HepG2 (cell line): ENCODE measurements around the gene MTA1. TPM values are rescaled to one million over a fixed set of nuclear protein-coding genes. Genes with fewer than 3 reads are reported as not detected.

Experiments used
- ATAC-seq: fragments of 200-7000 bp; cut with Tn5 transposase; 3 replicates; pipeline ENCODE4 v1.9.1; 2020; ENCODE audit warnings: mild to moderate bottlenecking, moderate library complexity
- BruUV-seq: library from RNA; stranded (reverse); fragments of 400-500 nt; replicated peaks from 2 replicates; lab custom pipeline; 2021; lab: Mats Ljungman, UMichigan
- CTCF ChIA-PET: fragments of 300-600 bp; formaldehyde crosslinking; extraction: SDS; loops from one replicate; lab custom pipeline; 2021; ENCODE audit warnings: low total read pairs, inconsistent platforms, low intra/inter-chr PET ratio; lab: Yijun Ruan, JAX
- POLR2A ChIA-PET: fragments of 350-600 bp; sonication (Branson Sonifier 250); formaldehyde crosslinking; loops from one replicate; lab custom pipeline; 2020; ENCODE audit warnings: antibody characterized with exemption, inconsistent platforms; lab: Yijun Ruan, JAX
- DNase-seq: peaks from one replicate; pipeline ENCODE4 v3.0.0-alpha.2; 2015; ENCODE audit warnings: low spot score
- FAIRE-seq: peaks from 3 replicates; lab custom pipeline; 2011; peaks lifted over from hg19 to GRCh38; lab: Jason Lieb, UNC
- H2AFZ ChIP-seq: one replicate; pipeline ENCODE4 v1.6.1; 2011; ENCODE audit warnings: low read length, inconsistent platforms
- H3K27ac ChIP-seq: fragments of 300-600 bp; 3 replicates; pipeline ENCODE4 v1.8.0; 2011; ENCODE audit warnings: mixed run types, mild to moderate bottlenecking, mixed read lengths, low read length, inconsistent platforms; ENCODE audit not compliant: insufficient read depth; ENCODE audit errors: extremely low read length
- H3K27me3 ChIP-seq, 2 experiments: fragments of 200-600 bp in 1 of 2; 2 replicates in 1 of 2; 3 replicates in 1 of 2; pipeline versions ENCODE4 v1.6.0 to v1.8.0; 2011; ENCODE audit warnings: low read length in 2 of 2, mild to moderate bottlenecking in 2 of 2, moderate library complexity in 2 of 2, inconsistent platforms in 1 of 2; ENCODE audit not compliant: insufficient read depth in 2 of 2, control insufficient read depth in 1 of 2
- H3K36me3 ChIP-seq, 2 experiments: fragments of 200-600 bp in 1 of 2; replicated peaks in 1 of 2; 2 replicates in 1 of 2; 3 replicates in 1 of 2; pipeline versions ENCODE4 v1.5.1 to v1.8.0; 2011; ENCODE audit warnings: low read length in 2 of 2, inconsistent platforms in 1 of 2; ENCODE audit not compliant: insufficient read depth in 2 of 2, control insufficient read depth in 1 of 2
- H3K4me1 ChIP-seq: 2 replicates; pipeline ENCODE4 v1.5.1; 2012; ENCODE audit warnings: low read length, inconsistent platforms; ENCODE audit not compliant: insufficient read depth
- H3K4me2 ChIP-seq: 2 replicates; pipeline ENCODE4 v1.6.0; 2011; ENCODE audit warnings: low read depth, low read length, inconsistent platforms
- H3K4me3 ChIP-seq, 3 experiments: fragments of 200-600 bp in 1 of 3; sonication (generic), shearing (Covaris generic) in 1 of 3; replicated peaks in 1 of 3; 2 replicates each; pipeline ENCODE4 v1.5.1; 2011 to 2016; ENCODE audit warnings: low read length in 3 of 3, inconsistent platforms in 2 of 3, low read depth in 2 of 3, mild to moderate bottlenecking in 2 of 3, control low read depth in 1 of 3, mixed read lengths in 1 of 3; ENCODE audit not compliant: insufficient read depth in 1 of 3
- H3K79me2 ChIP-seq: one replicate; pipeline ENCODE4 v1.6.1; 2011; ENCODE audit warnings: low read length, inconsistent platforms; ENCODE audit not compliant: insufficient read depth
- H3K9ac ChIP-seq: 2 replicates; pipeline ENCODE4 v1.6.0; 2011; ENCODE audit warnings: mild to moderate bottlenecking, low read depth, low read length, inconsistent platforms; ENCODE audit not compliant: insufficient read depth
- H3K9me3 ChIP-seq: 2 replicates; pipeline ENCODE4 v1.5.1; 2012; ENCODE audit warnings: mild to moderate bottlenecking, low read length
- H4K20me1 ChIP-seq: 2 replicates; pipeline ENCODE4 v1.6.0; 2011; ENCODE audit warnings: inconsistent platforms, mild to moderate bottlenecking, low read length, moderate library complexity; ENCODE audit not compliant: insufficient read depth
- CC2D1A ChIP-seq: sonication (generic); formaldehyde crosslinking; IDR thresholded peaks from 2 replicates; pipeline ENCODE4 v1.8.1; 2023; ENCODE audit warnings: mild to moderate bottlenecking, missing genetic modification reagents
- ETV6 ChIP-seq: sonication (generic); formaldehyde crosslinking; conservative IDR thresholded peaks from 2 replicates; pipeline ENCODE4 v1.4.0; 2020; ENCODE audit warnings: missing genetic modification reagents
- MNT ChIP-seq: fragments of 450-650 bp; IDR thresholded peaks from 2 replicates; pipeline ENCODE4 v1.6.1; 2016
- MTA1 ChIP-seq: sonication (generic); formaldehyde crosslinking; IDR thresholded peaks from 2 replicates; pipeline ENCODE4 v1.4.0; 2020; ENCODE audit warnings: missing genetic modification reagents, mild to moderate bottlenecking, borderline replicate concordance
- NR3C1 ChIP-seq: sonication (generic); formaldehyde crosslinking; IDR thresholded peaks from 2 replicates; pipeline ENCODE4 v1.4.0; 2020; ENCODE audit warnings: missing genetic modification reagents
- SNAPC2 ChIP-seq: sonication (generic); formaldehyde crosslinking; IDR thresholded peaks from 2 replicates; pipeline ENCODE4 v1.8.1; 2022; ENCODE audit warnings: mild to moderate bottlenecking, missing genetic modification reagents
- SOX6 ChIP-seq, 2 experiments: fragments of 450-650 bp in 1 of 2; sonication (generic) in 1 of 2; formaldehyde crosslinking in 1 of 2; IDR thresholded peaks; 2 replicates each; pipeline versions ENCODE4 v1.4.0 to v1.6.1; 2017 to 2020; ENCODE audit warnings: antibody characterized with exemption in 1 of 2, mild to moderate bottlenecking in 1 of 2, missing genetic modification reagents in 1 of 2
- SP5 ChIP-seq: IDR thresholded peaks from 2 replicates; pipeline ENCODE4 v1.6.1; 2016; ENCODE audit warnings: low read depth, borderline replicate concordance
- ZNF446 ChIP-seq: sonication (generic); formaldehyde crosslinking; IDR thresholded peaks from 2 replicates; pipeline ENCODE4 v1.5.0; 2020; ENCODE audit warnings: mild to moderate bottlenecking, missing genetic modification reagents
- ZXDC ChIP-seq: sonication (generic); formaldehyde crosslinking; IDR thresholded peaks from 2 replicates; pipeline ENCODE4 v1.5.0; 2020; ENCODE audit warnings: mild to moderate bottlenecking, missing genetic modification reagents
- WGBS: methylation state at CpG from one replicate; pipeline ENCODE4 v1.1.6; 2017; ENCODE audit warnings: low lambda C conversion rate; 5-methylcytosine and 5-hydroxymethylcytosine counted together
- in situ Hi-C: cut with HindIII; loops from 2 replicates; pipeline ENCODE4 v1.10.0; 2017; ENCODE audit warnings: low pct_unique_long_range_greater_than_20kb; ENCODE audit not compliant: extremely low pct_ligation_motif_present
- intact Hi-C: fragments of 100-400 bp; cut with micrococcal nuclease; formaldehyde crosslinking; loops from one replicate; pipeline ENCODE4 v1.10.0; 2022; ENCODE audit not compliant: unreplicated experiment
- polyA plus RNA-seq, 8 experiments: library from polyadenylated mRNA; depleted of rRNA in 3 of 8; stranded (reverse) in 7 of 8; unstranded in 1 of 8; fragments of >200 nt; fragmentation: Illumina TruSeq in 4 of 8; extraction: Trizol in 4 of 8; gene quantifications; 2 replicates each; pipeline versions ENCODE4 v1.2.1 to v1.2.3, GENCODE V29; 2011 to 2016; ENCODE audit warnings: low read depth in 4 of 8, missing spikeins in 1 of 8, mixed read lengths in 1 of 8; ENCODE audit not compliant: insufficient read depth in 1 of 8
- total RNA-seq, 5 experiments: library from RNA; depleted of rRNA; stranded (reverse); fragments of >200 nt; fragmentation: Illumina TruSeq; extraction: Trizol; gene quantifications; 2 replicates each; pipeline ENCODE4 v1.2.3, GENCODE V29; 2016; ENCODE audit warnings: low read depth in 1 of 5
- TF ChIP-seq, protein P1 (sequence below): sonication (generic); formaldehyde crosslinking; IDR thresholded peaks from 2 replicates; pipeline ENCODE4 v1.8.1; 2023; ENCODE audit warnings: mild to moderate bottlenecking, missing genetic modification reagents
- TF ChIP-seq, protein P2 (sequence below): IDR thresholded peaks from 2 replicates; pipeline ENCODE4 v1.6.1; 2012; ENCODE audit warnings: low read depth, low read length, improper control_type of control experiment
- TF ChIP-seq, protein P3 (sequence below): sonication (generic); formaldehyde crosslinking; IDR thresholded peaks from 2 replicates; pipeline ENCODE4 v1.8.1; 2023; ENCODE audit warnings: mild to moderate bottlenecking, missing genetic modification reagents, borderline replicate concordance

The MTA1 gene
- total and polyA plus RNA-seq, 2 of the 13 experiments (the other 11 are each of a cell fraction or from before 2014, with no cell fraction given): 35.2 to 85.8 TPM

- H4K20me1 ChIP-seq: no peaks in the 10 kb centered on the region
- ATAC-seq: no peak
- 97% methylated on average over 13 of the region's 26 CpGs for WGBS
- POLR2A ChIA-PET: no interaction called here
- H3K9ac ChIP-seq: no peak overlapping the region
- no peak overlapping the region for H3K4me3 ChIP-seq
- no peaks in the 10 kb centered on the region for H3K27me3 ChIP-seq
- CTCF ChIA-PET: no interaction called here
- no TSS peak for BruUV-seq
- no peaks in the 10 kb centered on the region for H3K79me2 ChIP-seq
- no peak overlapping the region for H3K4me2 ChIP-seq
- no peaks in the 10 kb centered on the region for H3K36me3 ChIP-seq
- no peaks in the 10 kb centered on the region for H3K9me3 ChIP-seq
- TF ChIP-seq, protein P1, sequence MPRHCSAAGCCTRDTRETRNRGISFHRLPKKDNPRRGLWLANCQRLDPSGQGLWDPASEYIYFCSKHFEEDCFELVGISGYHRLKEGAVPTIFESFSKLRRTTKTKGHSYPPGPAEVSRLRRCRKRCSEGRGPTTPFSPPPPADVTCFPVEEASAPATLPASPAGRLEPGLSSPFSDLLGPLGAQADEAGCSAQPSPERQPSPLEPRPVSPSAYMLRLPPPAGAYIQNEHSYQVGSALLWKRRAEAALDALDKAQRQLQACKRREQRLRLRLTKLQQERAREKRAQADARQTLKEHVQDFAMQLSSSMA (CRISPR knock-in tag): no peak
- TF ChIP-seq ZXDC (CRISPR knock-in tag): no peak
- no peak for TF ChIP-seq SP5 (CRISPR knock-in tag)
- TF ChIP-seq, protein P2, sequence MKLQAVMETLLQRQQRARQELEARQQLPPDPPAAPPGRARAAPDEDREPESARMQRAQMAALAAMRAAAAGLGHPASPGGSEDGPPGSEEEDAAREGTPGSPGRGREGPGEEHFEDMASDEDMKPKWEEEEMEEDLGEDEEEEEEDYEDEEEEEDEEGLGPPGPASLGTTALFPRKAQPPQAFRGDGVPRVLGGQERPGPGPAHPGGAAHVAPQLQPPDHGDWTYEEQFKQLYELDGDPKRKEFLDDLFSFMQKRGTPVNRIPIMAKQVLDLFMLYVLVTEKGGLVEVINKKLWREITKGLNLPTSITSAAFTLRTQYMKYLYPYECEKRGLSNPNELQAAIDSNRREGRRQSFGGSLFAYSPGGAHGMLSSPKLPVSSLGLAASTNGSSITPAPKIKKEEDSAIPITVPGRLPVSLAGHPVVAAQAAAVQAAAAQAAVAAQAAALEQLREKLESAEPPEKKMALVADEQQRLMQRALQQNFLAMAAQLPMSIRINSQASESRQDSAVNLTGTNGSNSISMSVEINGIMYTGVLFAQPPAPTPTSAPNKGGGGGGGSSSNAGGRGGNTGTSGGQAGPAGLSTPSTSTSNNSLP: no peak
- TF ChIP-seq SNAPC2 (CRISPR knock-in tag): no peak
- TF ChIP-seq CC2D1A (CRISPR knock-in tag): no peak
- no peak for TF ChIP-seq NR3C1 (CRISPR knock-in tag)
- TF ChIP-seq MTA1 (CRISPR knock-in tag): no peak
- no peak for TF ChIP-seq ZNF446
- TF ChIP-seq MNT: no peak
- TF ChIP-seq, protein P3, sequence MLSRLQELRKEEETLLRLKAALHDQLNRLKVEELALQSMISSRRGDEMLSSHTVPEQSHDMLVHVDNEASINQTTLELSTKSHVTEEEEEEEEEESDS (CRISPR knock-in tag): no peak
- no peak for TF ChIP-seq SOX6 (IDR thresholded peaks at IDR 0.05)
- TF ChIP-seq SOX6 (CRISPR knock-in tag; IDR thresholded peaks at IDR 0.05): no peak
- TF ChIP-seq ETV6 (CRISPR knock-in tag): no peak
- TF ChIP-seq, all 625 proteins: peak for 0
- intact Hi-C loops (no loop called here), in situ Hi-C loops (no loop called here)
- FAIRE-seq (no peak), DNase-seq (no peak)
- Histone ChIP-seq H2AFZ (no peak overlapping the region), H3K27ac (no peak overlapping the region), H3K4me1 (no peaks in the 10 kb centered on the region)
Observed at GRCh38 chr14:105382343-105383082, 37.1 kb upstream of the MTA1 start.
